Muscle of leg (tissue), 11 donors: ENCODE results near the gene MCC. TPM values are rescaled to one million over a fixed set of nuclear protein-coding genes. Genes with fewer than 3 reads are reported as not detected.
"Not testable (repeated sequence)": the region's sequence is repeated elsewhere in the genome, so short reads cannot be mapped to it uniquely, and the experiment has no call there.

ENCODE experiments used
- DNase-seq: peaks from one replicate; pipeline ENCODE4 v3.0.0; 2013
- H3K27ac ChIP-seq: one replicate; pipeline ENCODE4 v1.5.1; 2013; ENCODE audit warnings: mild to moderate bottlenecking, low read length, control low read depth
- H3K27me3 ChIP-seq: one replicate; pipeline ENCODE4 v1.6.1; 2013; ENCODE audit warnings: low read length; ENCODE audit not compliant: control insufficient read depth, insufficient read depth
- H3K36me3 ChIP-seq: one replicate; pipeline ENCODE4 v1.6.1; 2013; ENCODE audit warnings: low read length; ENCODE audit not compliant: control insufficient read depth, insufficient read depth
- H3K4me1 ChIP-seq: one replicate; pipeline ENCODE4 v1.6.1; 2013; ENCODE audit warnings: low read length; ENCODE audit not compliant: control insufficient read depth, insufficient read depth
- H3K4me3 ChIP-seq: one replicate; pipeline ENCODE4 v1.5.1; 2013; ENCODE audit warnings: low read length, control low read depth
- H3K9me3 ChIP-seq: replicated peaks from 2 replicates; pipeline ENCODE4 v1.6.1; 2013; ENCODE audit warnings: low read depth, low read length; ENCODE audit not compliant: control insufficient read depth
- WGBS: methylation state at CpG from one replicate; pipeline ENCODE4 v1.1.5; 2013; ENCODE audit warnings: missing lambda C conversion rate; ENCODE audit not compliant: insufficient coverage; 5-methylcytosine and 5-hydroxymethylcytosine counted together
- polyA plus RNA-seq, 8 donors: library from polyadenylated mRNA; unstranded; fragments of 120-200 nt; gene quantifications; one replicate each; pipeline versions ENCODE4 v1.2.1 to v1.2.3, GENCODE V29; 2013; ENCODE audit warnings: inconsistent platforms in 1 of 8, low replicate concordance in 1 of 8; ENCODE audit not compliant: insufficient read length in 8 of 8, insufficient read depth in 1 of 8
- total RNA-seq: library from RNA; stranded (reverse); fragments of 120-200 nt; gene quantifications from one replicate; pipeline ENCODE4 v1.2.4, GENCODE V29; 2013

MCC gene
- total and polyA plus RNA-seq, 9 donors, result 12.1 to 19.6 (median 17.0) TPM

GRCh38 chr5:113075019-113075418 is 413.2 kb downstream of the MCC start:
- no peaks in the 10 kb centered on the region for H3K4me1 ChIP-seq
- WGBS, result over 99% methylated on average over 15 of the region's 21 CpGs
- no peak overlapping the region for H3K4me3 ChIP-seq
- peaks cover 20% of the 10 kb centered on the region for H3K36me3 ChIP-seq
- DNase-seq, result no peak
- H3K9me3 ChIP-seq, result no peaks in the 10 kb centered on the region
- H3K27me3 ChIP-seq, result no peaks in the 10 kb centered on the region
- H3K27ac ChIP-seq, result no peak overlapping the region

- peaks cover 20% of the 10 kb centered on the region for H3K36me3 ChIP-seq
- not testable (repeated sequence) for H3K27me3 ChIP-seq, DNase-seq
Measured at GRCh38 chr5:113073629-113074034, 414.6 kb downstream of the MCC start.

GRCh38 chr5:113071401-113071800 is 416.9 kb downstream of the MCC start:
- WGBS, result 60% methylated on average over 2 of the region's 3 CpGs
- Histone ChIP-seq H3K9me3 (no peaks in the 10 kb centered on the region), H3K36me3 (peaks cover 32% of the 10 kb centered on the region), H3K27me3 (no peaks in the 10 kb centered on the region), H3K27ac (no peak overlapping the region), H3K4me3 (no peak overlapping the region), H3K4me1 (peaks cover 7% of the 10 kb centered on the region)
- DNase-seq, result no peak

More at GRCh38 chr5:113073629-113074034, 414.6 kb downstream of the MCC start:
- not testable (repeated sequence) for H3K4me3 ChIP-seq, H3K4me1 ChIP-seq, H3K27ac ChIP-seq, H3K9me3 ChIP-seq
- 88% methylated on average over 7 of the region's 11 CpGs for WGBS

- H3K36me3 ChIP-seq, result peaks cover 32% of the 10 kb centered on the region
- no peaks in the 10 kb centered on the region for H3K27me3 ChIP-seq
- no peak overlapping the region for H3K4me3 ChIP-seq
- no peaks in the 10 kb centered on the region for H3K9me3 ChIP-seq
- DNase-seq, result no peak
- no peak overlapping the region for H3K27ac ChIP-seq
- H3K4me1 ChIP-seq, result peaks cover 7% of the 10 kb centered on the region
- 100% methylated on average over 1 of the region's 5 CpGs for WGBS
Measured at GRCh38 chr5:113070901-113071300, 417.4 kb downstream of the MCC start.

GRCh38 chr5:113068559-113068958 is 419.7 kb downstream of the MCC start:
- Histone ChIP-seq H3K9me3 (no peaks in the 10 kb centered on the region), H3K27ac (no peak overlapping the region), H3K36me3 (peaks cover 27% of the 10 kb centered on the region), H3K27me3 (no peaks in the 10 kb centered on the region), H3K4me1 (peaks cover 22% of the 10 kb centered on the region), H3K4me3 (no peak overlapping the region)
- WGBS, result 81% methylated on average over 2 of the region's 2 CpGs
- no peak for DNase-seq

- no peaks in the 10 kb centered on the region for H3K27me3 ChIP-seq
- peaks cover 32% of the 10 kb centered on the region for H3K36me3 ChIP-seq
- WGBS, result 78% methylated on average over 16 of the region's 19 CpGs
Measured at GRCh38 chr5:113067635-113068344, 420.5 kb downstream of the MCC start.

GRCh38 chr5:113065626-113066025 is 422.6 kb downstream of the MCC start:
- Histone ChIP-seq H3K27ac (no peak overlapping the region), H3K4me3 (no peak overlapping the region), H3K36me3 (peaks cover 19% of the 10 kb centered on the region), H3K4me1 (peaks cover 31% of the 10 kb centered on the region), H3K27me3 (no peaks in the 10 kb centered on the region), H3K9me3 (no peaks in the 10 kb centered on the region)
- WGBS, result 100% methylated on average over 2 of the region's 2 CpGs
- DNase-seq, result no peak

More at GRCh38 chr5:113067635-113068344, 420.5 kb downstream of the MCC start:
- Histone ChIP-seq H3K4me1 (peaks cover 27% of the 10 kb centered on the region), H3K27ac (peak overlapping the region; percentile 75), H3K9me3 (no peaks in the 10 kb centered on the region), H3K4me3 (no peak overlapping the region)
- peak; percentile 84 for DNase-seq

GRCh38 chr5:113064806-113065205 is 423.4 kb downstream of the MCC start:
- H3K9me3 ChIP-seq, result no peaks in the 10 kb centered on the region
- H3K4me3 ChIP-seq, result no peak overlapping the region
- no CpG with 5 or more reads among the region's 1 CpG for WGBS
- H3K27ac ChIP-seq, result peak overlapping the region; percentile 67
- H3K36me3 ChIP-seq, result peaks cover 19% of the 10 kb centered on the region
- peaks cover 33% of the 10 kb centered on the region for H3K4me1 ChIP-seq
- DNase-seq, result no peak
- H3K27me3 ChIP-seq, result no peaks in the 10 kb centered on the region

- Histone ChIP-seq H3K27me3 (no peaks in the 10 kb centered on the region), H3K36me3 (peaks cover 19% of the 10 kb centered on the region), H3K4me1 (peaks cover 42% of the 10 kb centered on the region), H3K9me3 (no peaks in the 10 kb centered on the region), H3K4me3 (no peak overlapping the region), H3K27ac (peak overlapping the region; percentile 67)
- WGBS, result 45% methylated on average over 12 of the region's 12 CpGs
- DNase-seq, result peak; percentile 92
Measured at GRCh38 chr5:113063927-113064326, 424.3 kb downstream of the MCC start.

GRCh38 chr5:113062869-113063508 is 425.3 kb downstream of the MCC start:
- H3K36me3 ChIP-seq, result peaks cover 18% of the 10 kb centered on the region
- H3K9me3 ChIP-seq, result no peaks in the 10 kb centered on the region
- no CpG with 5 or more reads among the region's 6 CpGs for WGBS
- DNase-seq, result no peak
- H3K27me3 ChIP-seq, result no peaks in the 10 kb centered on the region
- no peak overlapping the region for H3K4me3 ChIP-seq
- peak overlapping the region; percentile 54 for H3K27ac ChIP-seq
- peaks cover 41% of the 10 kb centered on the region for H3K4me1 ChIP-seq
